ENCODE results near the gene GALNT14. TPM values are rescaled to one million over a fixed set of nuclear protein-coding genes. Genes with fewer than 3 reads are reported as not detected.
A peak's percentile ranks its signal among the peaks of the same experiment; 100 is the strongest.

Gene GALNT14
- total RNA-seq, 2 donors from 2014 or later = 0.15 to 1.0 TPM

DNA sequence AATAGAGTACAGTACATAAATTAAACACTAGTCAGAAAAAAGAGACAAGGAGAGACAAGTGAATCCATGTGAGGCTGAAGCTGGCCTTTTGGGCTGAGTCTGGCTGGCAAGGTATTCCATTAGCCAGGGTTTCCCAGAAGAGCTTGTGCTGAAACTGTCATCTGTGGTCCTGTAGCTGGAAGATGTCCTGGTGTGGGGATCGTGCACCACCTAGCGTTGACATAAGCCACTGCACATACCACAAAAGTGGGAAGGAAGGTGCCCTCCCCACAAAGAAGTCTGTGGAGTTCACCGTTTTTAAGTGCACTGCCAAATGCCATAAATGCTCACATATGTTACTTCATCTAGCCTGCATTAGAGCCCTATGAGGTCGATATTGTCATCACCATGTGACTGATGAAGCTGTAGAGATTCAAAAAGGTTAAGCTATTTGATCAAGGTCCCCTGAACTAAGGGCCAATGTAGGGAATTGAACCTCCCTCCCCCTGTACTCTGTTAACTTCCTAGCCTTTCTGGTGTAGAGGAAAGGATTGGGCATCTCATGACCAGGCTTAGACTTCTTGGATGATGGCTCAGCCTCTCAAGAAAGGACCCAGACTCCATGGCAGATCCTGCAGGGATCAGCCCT is 31.9 kb upstream of the GALNT14 start:
- peak; percentile 64 for DNase-seq (ENCODE audit: low spot score)
- H3K4me3 ChIP-seq = no peak overlapping the region
- no peaks in the 10 kb centered on the region for H3K9me3 ChIP-seq
- TF ChIP-seq, protein P1, sequence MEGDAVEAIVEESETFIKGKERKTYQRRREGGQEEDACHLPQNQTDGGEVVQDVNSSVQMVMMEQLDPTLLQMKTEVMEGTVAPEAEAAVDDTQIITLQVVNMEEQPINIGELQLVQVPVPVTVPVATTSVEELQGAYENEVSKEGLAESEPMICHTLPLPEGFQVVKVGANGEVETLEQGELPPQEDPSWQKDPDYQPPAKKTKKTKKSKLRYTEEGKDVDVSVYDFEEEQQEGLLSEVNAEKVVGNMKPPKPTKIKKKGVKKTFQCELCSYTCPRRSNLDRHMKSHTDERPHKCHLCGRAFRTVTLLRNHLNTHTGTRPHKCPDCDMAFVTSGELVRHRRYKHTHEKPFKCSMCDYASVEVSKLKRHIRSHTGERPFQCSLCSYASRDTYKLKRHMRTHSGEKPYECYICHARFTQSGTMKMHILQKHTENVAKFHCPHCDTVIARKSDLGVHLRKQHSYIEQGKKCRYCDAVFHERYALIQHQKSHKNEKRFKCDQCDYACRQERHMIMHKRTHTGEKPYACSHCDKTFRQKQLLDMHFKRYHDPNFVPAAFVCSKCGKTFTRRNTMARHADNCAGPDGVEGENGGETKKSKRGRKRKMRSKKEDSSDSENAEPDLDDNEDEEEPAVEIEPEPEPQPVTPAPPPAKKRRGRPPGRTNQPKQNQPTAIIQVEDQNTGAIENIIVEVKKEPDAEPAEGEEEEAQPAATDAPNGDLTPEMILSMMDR (IDR thresholded peaks at IDR 0.05) = peak; percentile 79 to 91
- H3K27me3 ChIP-seq = no peaks in the 10 kb centered on the region
- H3K36me3 ChIP-seq = no peaks in the 10 kb centered on the region
- no peaks in the 10 kb centered on the region for H3K4me1 ChIP-seq
- no peak overlapping the region for H3K27ac ChIP-seq

DNA sequence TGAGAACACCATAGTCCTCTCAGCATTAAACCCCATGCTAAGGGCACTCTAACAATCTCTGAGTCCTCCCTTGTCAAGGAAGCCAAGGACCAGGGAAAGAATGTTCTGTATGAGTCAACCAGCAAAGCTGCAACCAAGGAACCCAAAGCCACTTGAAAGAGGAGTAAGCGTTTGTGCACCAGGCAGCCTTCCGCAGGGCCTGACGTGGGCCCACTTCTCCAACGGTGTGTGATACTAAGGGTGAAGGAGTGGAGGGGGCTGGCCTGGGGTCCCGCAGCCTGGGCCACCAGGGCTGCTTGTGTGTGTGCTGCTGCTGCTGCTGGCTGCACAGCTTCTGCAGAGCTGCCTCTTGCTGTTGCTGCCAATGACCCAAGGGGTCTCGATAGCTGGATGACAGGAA is 30.1 kb upstream of the GALNT14 start:
- Histone ChIP-seq H3K27ac (no peak overlapping the region), H3K36me3 (no peaks in the 10 kb centered on the region), H3K27me3 (no peaks in the 10 kb centered on the region), H3K4me1 (no peaks in the 10 kb centered on the region), H3K4me3 (no peak overlapping the region), H3K9me3 (no peaks in the 10 kb centered on the region)
- TF ChIP-seq, protein P1 (IDR thresholded peaks at IDR 0.05) = no peak
- DNase-seq (ENCODE audit: low spot score) = no peak

DNA sequence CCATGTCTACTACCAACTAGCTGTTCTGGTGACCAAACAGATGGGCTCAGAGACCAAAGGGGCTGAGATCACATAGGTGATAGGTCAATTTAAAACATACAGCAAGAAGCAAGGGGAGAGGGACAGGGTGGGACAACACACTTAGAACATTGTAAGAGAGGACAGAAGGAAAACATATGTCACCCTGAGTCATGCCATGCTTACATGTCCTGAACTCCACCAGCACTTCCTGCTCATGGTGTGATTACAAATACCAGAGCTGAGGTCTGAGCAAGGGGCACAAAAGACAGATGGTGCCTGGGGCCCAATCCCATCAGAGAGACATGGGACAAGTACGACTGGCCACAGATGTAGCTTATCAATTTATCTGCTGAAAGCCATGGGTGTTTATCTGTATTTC is 28.7 kb upstream of the GALNT14 start:
- Histone ChIP-seq H3K4me1 (no peaks in the 10 kb centered on the region), H3K27me3 (no peaks in the 10 kb centered on the region), H3K4me3 (no peak overlapping the region), H3K27ac (no peak overlapping the region), H3K36me3 (no peaks in the 10 kb centered on the region), H3K9me3 (no peaks in the 10 kb centered on the region)
- DNase-seq (ENCODE audit: low spot score) = no peak
- TF ChIP-seq, protein P1 (IDR thresholded peaks at IDR 0.05) = no peak

DNA sequence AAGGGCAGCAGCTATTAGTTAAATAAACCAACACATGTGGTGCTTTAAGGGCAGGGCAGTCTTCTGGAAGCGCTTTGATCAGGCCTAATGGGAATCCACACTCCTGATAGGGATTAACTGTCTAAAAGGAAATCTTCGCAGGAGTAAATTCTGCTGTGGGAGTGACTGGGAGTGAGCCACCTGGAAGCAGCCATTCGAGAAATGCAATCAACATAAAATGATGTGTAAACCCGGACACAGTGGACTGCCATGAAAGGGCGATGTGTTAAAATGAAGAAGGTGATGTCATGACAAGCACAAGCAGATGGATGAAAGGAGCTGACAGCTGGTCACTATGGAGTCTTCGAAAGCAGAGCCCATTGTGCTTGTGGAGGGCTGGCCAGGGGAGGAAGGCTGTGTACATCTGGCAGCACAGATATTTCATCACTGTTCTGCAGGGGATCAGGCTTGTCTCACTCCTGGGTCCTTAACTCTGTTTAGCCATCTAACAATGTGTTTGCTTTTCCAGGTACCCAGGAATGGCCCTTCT is 24.8 kb upstream of the GALNT14 start:
- no peaks in the 10 kb centered on the region for H3K36me3 ChIP-seq
- TF ChIP-seq, protein P1 (IDR thresholded peaks at IDR 0.05) = no peak
- no peaks in the 10 kb centered on the region for H3K9me3 ChIP-seq
- H3K4me3 ChIP-seq = no peak overlapping the region
- no peaks in the 10 kb centered on the region for H3K27me3 ChIP-seq
- DNase-seq (ENCODE audit: low spot score) = no peak
- H3K27ac ChIP-seq = no peak overlapping the region
- no peaks in the 10 kb centered on the region for H3K4me1 ChIP-seq

DNA sequence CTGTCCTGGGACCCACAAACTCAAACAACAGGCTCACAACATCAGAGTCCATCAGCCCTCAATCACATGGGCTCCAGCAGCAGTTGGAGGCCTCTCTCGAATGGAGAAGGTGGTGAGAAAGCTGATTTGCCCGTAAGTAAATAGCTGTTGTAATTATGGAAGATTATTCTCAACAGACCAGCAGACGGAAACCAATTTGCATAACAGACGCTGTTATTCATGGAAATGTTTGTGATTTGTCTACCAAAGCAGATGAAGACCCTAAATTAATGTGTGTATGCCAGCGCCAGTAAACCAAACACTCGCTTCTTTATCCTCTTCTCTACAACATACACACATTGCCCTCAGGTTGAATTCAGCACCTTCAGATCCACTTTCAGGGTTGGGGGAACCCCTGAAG is 23.4 kb upstream of the GALNT14 start:
- TF ChIP-seq, protein P1 (IDR thresholded peaks at IDR 0.05) = no peak
- Histone ChIP-seq H3K27ac (no peak overlapping the region), H3K9me3 (no peaks in the 10 kb centered on the region)

DNA sequence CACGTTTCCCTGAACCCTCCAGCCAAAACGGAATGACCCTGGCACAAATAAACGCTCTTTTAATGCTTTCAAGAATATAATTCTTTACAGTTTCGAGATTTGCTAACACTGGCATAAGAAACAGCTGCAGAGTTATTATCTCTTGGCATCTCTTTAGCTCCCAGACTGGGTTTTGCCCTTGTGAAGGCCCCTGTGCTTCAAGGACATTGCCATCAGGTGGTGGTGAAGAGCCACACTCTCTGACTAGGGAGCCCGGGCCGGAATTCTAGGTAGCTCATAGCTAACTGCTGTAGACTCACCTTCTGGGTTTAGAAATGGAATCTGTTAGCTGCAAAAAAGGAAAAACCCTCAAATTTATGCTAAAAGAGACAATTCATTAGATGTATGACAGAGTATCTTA is 13.3 kb upstream of the GALNT14 start:
- H3K9me3 ChIP-seq = no peaks in the 10 kb centered on the region
- no peaks in the 10 kb centered on the region for H3K4me1 ChIP-seq
- no peaks in the 10 kb centered on the region for H3K27me3 ChIP-seq
- TF ChIP-seq, protein P1 (IDR thresholded peaks at IDR 0.05) = no peak
- H3K4me3 ChIP-seq = no peak overlapping the region
- no peak for DNase-seq (ENCODE audit: low spot score)
- no peak overlapping the region for H3K27ac ChIP-seq
- no peaks in the 10 kb centered on the region for H3K36me3 ChIP-seq

More for the DNA sequence above, 23.4 kb upstream of the GALNT14 start:
- DNase-seq (ENCODE audit: low spot score) = peak; percentile 18
- no peaks in the 10 kb centered on the region for H3K36me3 ChIP-seq
- no peaks in the 10 kb centered on the region for H3K27me3 ChIP-seq
- H3K4me1 ChIP-seq = no peaks in the 10 kb centered on the region
- H3K4me3 ChIP-seq = no peak overlapping the region

All from right atrium auricular region (tissue), 2 donors.